Suprapubic skin (tissue), 4 donors: Measurements from ENCODE around the gene ACYP2. TPM values are rescaled to one million over a fixed set of nuclear protein-coding genes. Genes with fewer than 3 reads are reported as not detected.

Experiments used
- DNase-seq, 2 donors: peaks; one replicate each; pipeline ENCODE4 v3.0.0-alpha.2; 2019; ENCODE audit warnings: low spot score in 2 of 2
- H3K27ac ChIP-seq: fragments of 200-600 bp; sonication (generic); one replicate; pipeline ENCODE4 v1.5.1; 2019
- H3K27me3 ChIP-seq: fragments of 200-600 bp; sonication (generic); one replicate; pipeline ENCODE4 v1.5.1; 2019
- H3K36me3 ChIP-seq: fragments of 200-600 bp; sonication (generic); one replicate; pipeline ENCODE4 v1.5.1; 2019
- H3K4me1 ChIP-seq: fragments of 200-600 bp; sonication (generic); one replicate; pipeline ENCODE4 v1.5.1; 2019
- H3K4me3 ChIP-seq: fragments of 200-600 bp; sonication (generic); one replicate; pipeline ENCODE4 v1.5.1; 2019; ENCODE audit warnings: mild to moderate bottlenecking
- H3K9me3 ChIP-seq: fragments of 200-600 bp; sonication (generic); one replicate; pipeline ENCODE4 v1.5.1; 2019
- EP300 ChIP-seq: sonication (generic); formaldehyde crosslinking; IDR thresholded peaks from one replicate; pipeline ENCODE4 v1.6.1; 2017; ENCODE audit warnings: antibody characterized with exemption
- POLR2A ChIP-seq, 2 donors: fragments of 450-650 bp; IDR thresholded peaks; one replicate each; pipeline ENCODE4 v1.6.1; 2017; ENCODE audit warnings: antibody characterized with exemption in 2 of 2, mild to moderate bottlenecking in 2 of 2, moderate library complexity in 2 of 2
- POLR2AphosphoS5 ChIP-seq, 3 donors: sonication (generic); formaldehyde crosslinking; IDR thresholded peaks; one replicate each; pipeline ENCODE4 v1.6.1; 2017; ENCODE audit warnings: antibody characterized with exemption in 3 of 3
- WGBS: methylation state at CpG from one replicate; pipeline ENCODE4 v1.1.5; 2018; 5-methylcytosine and 5-hydroxymethylcytosine counted together
- total RNA-seq, 4 donors: library from RNA; depleted of rRNA; stranded (reverse); fragments of >200 nt; gene quantifications; one replicate each; pipeline ENCODE4 v1.1.0, GENCODE V29; 2016
- TF ChIP-seq, protein P1 (sequence below), 2 donors: fragments of 200-600 bp in 1 of 2; fragments of 450-650 bp in 1 of 2; sonication (generic) in 1 of 2; IDR thresholded peaks; one replicate each; pipeline ENCODE4 v1.5.1; 2016 to 2019; ENCODE audit warnings: antibody characterized with exemption in 2 of 2, mild to moderate bottlenecking in 1 of 2, moderate library complexity in 1 of 2

The ACYP2 gene
- total RNA-seq, 4 donors from 2014 or later, result 9.1 to 20.2 (median 14.2) TPM

DNA sequence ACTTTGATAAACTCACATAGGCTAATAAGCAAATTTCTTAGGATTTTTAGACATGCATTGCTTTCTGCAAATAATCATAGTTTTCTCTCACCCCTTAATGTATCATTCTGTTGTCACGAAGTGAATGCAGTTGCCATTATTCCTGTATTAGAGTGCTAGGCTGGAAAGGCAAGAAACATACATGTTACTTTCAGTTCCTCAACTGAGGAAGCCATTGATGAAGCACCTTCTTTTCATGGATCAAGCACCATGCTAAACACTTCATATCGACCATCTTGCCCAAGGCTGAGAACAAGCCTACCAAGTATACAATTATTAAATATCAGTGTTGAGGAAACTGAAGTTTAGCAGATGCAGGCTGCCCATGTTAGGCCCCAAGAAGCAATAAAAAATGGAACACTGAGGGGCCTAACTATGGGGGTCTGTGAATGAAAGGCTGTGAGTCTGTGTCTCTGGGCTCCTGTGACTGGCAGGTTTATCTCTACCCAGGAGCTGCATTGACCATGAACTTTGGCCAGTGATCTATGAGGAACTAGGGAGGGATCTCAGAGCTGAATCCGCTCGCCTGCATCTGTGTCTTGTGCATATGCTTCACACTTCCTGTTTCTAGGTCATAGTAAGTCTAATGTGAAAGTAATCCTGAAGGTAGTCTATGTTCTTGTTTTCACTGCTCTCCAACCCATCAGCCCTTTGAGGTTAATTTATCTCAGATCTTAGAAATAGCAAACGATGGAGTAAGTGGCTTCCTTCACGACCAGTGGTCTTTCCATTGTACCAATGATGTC is 156.6 kb downstream of the ACYP2 start:
- TF ChIP-seq POLR2A (IDR thresholded peaks at IDR 0.05) (no peak), POLR2AphosphoS5 (IDR thresholded peaks at IDR 0.05) (no peak), EP300 (no peak)
- TF ChIP-seq, protein P1, sequence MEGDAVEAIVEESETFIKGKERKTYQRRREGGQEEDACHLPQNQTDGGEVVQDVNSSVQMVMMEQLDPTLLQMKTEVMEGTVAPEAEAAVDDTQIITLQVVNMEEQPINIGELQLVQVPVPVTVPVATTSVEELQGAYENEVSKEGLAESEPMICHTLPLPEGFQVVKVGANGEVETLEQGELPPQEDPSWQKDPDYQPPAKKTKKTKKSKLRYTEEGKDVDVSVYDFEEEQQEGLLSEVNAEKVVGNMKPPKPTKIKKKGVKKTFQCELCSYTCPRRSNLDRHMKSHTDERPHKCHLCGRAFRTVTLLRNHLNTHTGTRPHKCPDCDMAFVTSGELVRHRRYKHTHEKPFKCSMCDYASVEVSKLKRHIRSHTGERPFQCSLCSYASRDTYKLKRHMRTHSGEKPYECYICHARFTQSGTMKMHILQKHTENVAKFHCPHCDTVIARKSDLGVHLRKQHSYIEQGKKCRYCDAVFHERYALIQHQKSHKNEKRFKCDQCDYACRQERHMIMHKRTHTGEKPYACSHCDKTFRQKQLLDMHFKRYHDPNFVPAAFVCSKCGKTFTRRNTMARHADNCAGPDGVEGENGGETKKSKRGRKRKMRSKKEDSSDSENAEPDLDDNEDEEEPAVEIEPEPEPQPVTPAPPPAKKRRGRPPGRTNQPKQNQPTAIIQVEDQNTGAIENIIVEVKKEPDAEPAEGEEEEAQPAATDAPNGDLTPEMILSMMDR (IDR thresholded peaks at IDR 0.05), result no peak
- H3K27ac ChIP-seq, result no peak overlapping the region
- no peaks in the 10 kb centered on the region for H3K9me3 ChIP-seq

DNA sequence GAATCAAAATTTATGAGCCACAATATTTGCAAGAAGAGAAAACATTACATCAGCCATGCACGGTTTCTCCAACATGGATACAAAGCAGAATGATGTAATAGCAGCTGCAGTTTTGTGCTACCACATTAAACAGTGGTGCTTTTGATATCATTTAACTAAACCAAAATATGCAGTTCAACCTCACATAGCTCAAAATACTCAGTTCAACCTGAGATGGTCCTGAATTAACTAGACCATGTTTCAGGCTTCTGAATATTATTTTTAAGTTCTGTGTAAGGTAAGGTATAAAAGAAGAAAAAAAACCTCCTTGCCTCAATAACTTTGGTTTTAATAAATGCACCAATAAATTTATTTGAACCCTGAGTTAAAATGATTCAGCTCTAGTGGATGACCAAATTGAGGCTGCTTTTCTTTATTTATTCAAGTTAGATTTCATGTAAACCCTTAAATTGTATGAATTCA is 159.4 kb downstream of the ACYP2 start:
- H3K27ac ChIP-seq, result no peak overlapping the region

More for the DNA sequence above, 156.6 kb downstream of the ACYP2 start:
- H3K27me3 ChIP-seq, result no peaks in the 10 kb centered on the region
- no peak overlapping the region for H3K4me3 ChIP-seq
- no peaks in the 10 kb centered on the region for H3K4me1 ChIP-seq
- no peak for DNase-seq
- 95% methylated on average over 6 of the region's 6 CpGs for WGBS
- no peaks in the 10 kb centered on the region for H3K36me3 ChIP-seq

DNA sequence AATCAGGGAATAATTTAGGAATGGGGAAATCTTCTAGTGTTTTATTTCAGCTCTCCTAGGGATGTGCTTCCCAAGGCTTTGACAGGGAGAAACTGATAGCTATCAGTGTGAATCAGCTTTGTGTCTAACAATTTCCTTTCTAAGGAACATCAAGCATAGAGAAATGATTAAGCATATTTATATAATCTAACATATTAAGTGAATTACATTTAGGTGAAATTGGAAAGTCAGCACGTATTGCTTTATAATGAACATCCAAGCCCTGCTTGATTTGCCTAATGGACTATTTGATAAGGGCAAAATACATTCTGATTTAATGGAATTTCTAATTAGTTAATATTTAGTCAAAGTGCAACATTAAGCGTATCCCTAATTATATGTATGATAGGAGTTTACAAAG is 160.1 kb downstream of the ACYP2 start:
- no peak for TF ChIP-seq EP300
- TF ChIP-seq POLR2AphosphoS5 (IDR thresholded peaks at IDR 0.05), result no peak
- no peak for TF ChIP-seq POLR2A (IDR thresholded peaks at IDR 0.05)
- TF ChIP-seq, protein P1 (IDR thresholded peaks at IDR 0.05), result no peak
- Histone ChIP-seq H3K36me3 (no peaks in the 10 kb centered on the region), H3K4me3 (no peak overlapping the region), H3K27me3 (no peaks in the 10 kb centered on the region), H3K27ac (no peak overlapping the region), H3K9me3 (no peaks in the 10 kb centered on the region), H3K4me1 (no peaks in the 10 kb centered on the region)
- DNase-seq, result no peak
- WGBS, result 93% methylated on average over 2 of the region's 2 CpGs

More for the DNA sequence above, 159.4 kb downstream of the ACYP2 start:
- Histone ChIP-seq H3K36me3 (no peaks in the 10 kb centered on the region), H3K4me3 (no peak overlapping the region), H3K9me3 (no peaks in the 10 kb centered on the region), H3K4me1 (no peaks in the 10 kb centered on the region), H3K27me3 (no peaks in the 10 kb centered on the region)
- DNase-seq, result no peak
- TF ChIP-seq POLR2AphosphoS5 (IDR thresholded peaks at IDR 0.05), result no peak
- TF ChIP-seq POLR2A (IDR thresholded peaks at IDR 0.05), result no peak
- TF ChIP-seq, protein P1 (IDR thresholded peaks at IDR 0.05), result no peak
- no peak for TF ChIP-seq EP300
- WGBS, result 59% methylated on average over 1 of the region's 1 CpG

DNA sequence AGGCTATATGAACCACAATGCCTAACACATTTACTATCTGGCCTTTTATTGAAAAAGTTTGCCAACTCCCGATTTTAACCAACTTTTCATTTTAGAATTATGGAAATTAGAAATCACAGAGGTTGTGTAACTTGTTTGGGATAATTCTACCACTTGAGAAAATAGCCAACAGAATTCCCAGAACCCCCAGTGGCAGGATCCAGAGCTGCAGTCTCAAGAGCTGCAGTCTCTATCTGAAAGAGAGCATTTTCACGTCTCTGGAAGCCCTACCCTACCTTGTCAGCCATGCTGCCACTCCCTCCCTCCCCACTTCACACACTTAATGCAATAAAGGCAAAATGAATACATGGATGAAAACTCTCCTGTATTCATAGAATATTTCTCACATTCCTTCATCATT is 164.0 kb downstream of the ACYP2 start:
- Histone ChIP-seq H3K4me3 (no peak overlapping the region), H3K9me3 (no peaks in the 10 kb centered on the region), H3K36me3 (no peaks in the 10 kb centered on the region), H3K4me1 (no peaks in the 10 kb centered on the region), H3K27ac (no peak overlapping the region), H3K27me3 (no peaks in the 10 kb centered on the region)
- DNase-seq, result no peak
- no peak for TF ChIP-seq POLR2AphosphoS5 (IDR thresholded peaks at IDR 0.05)
- TF ChIP-seq, protein P1 (IDR thresholded peaks at IDR 0.05), result no peak
- TF ChIP-seq EP300, result no peak
- TF ChIP-seq POLR2A (IDR thresholded peaks at IDR 0.05), result no peak
- 75% methylated on average over 2 of the region's 2 CpGs for WGBS

DNA sequence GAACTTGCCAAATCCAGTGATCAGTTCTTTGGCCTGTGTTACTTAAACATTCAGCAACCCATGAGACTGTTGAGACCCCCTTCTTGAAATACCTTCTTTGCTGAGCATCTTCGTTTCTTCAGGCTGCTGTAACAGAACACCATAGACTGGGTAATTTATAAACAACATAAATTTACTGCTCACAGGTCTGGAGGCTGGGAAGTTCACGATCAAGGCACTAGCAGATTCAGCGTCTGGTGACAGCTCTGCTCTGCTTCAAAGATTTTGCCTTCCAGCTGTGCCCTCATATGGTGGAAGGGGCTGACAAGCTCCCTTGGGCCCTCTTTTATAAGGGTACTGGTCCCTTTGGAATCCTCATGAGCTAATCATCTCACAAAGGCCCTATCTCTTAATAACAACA is 169.4 kb downstream of the ACYP2 start:
- no peaks in the 10 kb centered on the region for H3K36me3 ChIP-seq
- no peaks in the 10 kb centered on the region for H3K27me3 ChIP-seq
- TF ChIP-seq, protein P1 (IDR thresholded peaks at IDR 0.05), result no peak
- TF ChIP-seq POLR2AphosphoS5 (IDR thresholded peaks at IDR 0.05) (no peak), EP300 (no peak), POLR2A (IDR thresholded peaks at IDR 0.05) (no peak)
- no peaks in the 10 kb centered on the region for H3K9me3 ChIP-seq
- H3K4me1 ChIP-seq, result peaks cover 10% of the 10 kb centered on the region
- 83% methylated on average over 3 of the region's 3 CpGs for WGBS
- no peak overlapping the region for H3K4me3 ChIP-seq
- no peak for DNase-seq
- H3K27ac ChIP-seq, result no peak overlapping the region
